GM23338 (cell line): ENCODE results near the gene PUDP. TPM values are rescaled to one million over a fixed set of nuclear protein-coding genes. Genes with fewer than 3 reads are reported as not detected.

Source experiments
- ATAC-seq: fragments of 200-7000 bp; cut with Tn5 transposase; 3 replicates; pipeline ENCODE4 v1.9.1; 2020
- DNase-seq: peaks from one replicate; pipeline ENCODE4 v3.0.0-alpha.2; 2015; ENCODE audit warnings: low spot score
- H2AFZ ChIP-seq: fragments of 200-600 bp; sonication (generic); 2 replicates; pipeline ENCODE4 v1.8.0; 2016; ENCODE audit warnings: antibody characterized with exemption, mild to moderate bottlenecking, moderate library complexity
- H3F3A ChIP-seq: fragments of 200-600 bp; sonication (generic); replicated peaks from 2 replicates; pipeline ENCODE4 v1.8.0; 2017; ENCODE audit warnings: antibody characterized with exemption, mixed run types, low read depth
- H3K27ac ChIP-seq: fragments of 200-600 bp; sonication (generic); 2 replicates; pipeline ENCODE4 v1.6.1; 2016; ENCODE audit warnings: low read depth
- H3K27me3 ChIP-seq: fragments of 200-600 bp; sonication (generic); 2 replicates; pipeline ENCODE4 v1.8.0; 2016; ENCODE audit warnings: mild to moderate bottlenecking, mixed run types, moderate library complexity; ENCODE audit not compliant: insufficient read depth
- H3K36me3 ChIP-seq: fragments of 200-600 bp; sonication (generic); 2 replicates; pipeline ENCODE4 v1.8.0; 2016; ENCODE audit warnings: mild to moderate bottlenecking; ENCODE audit not compliant: insufficient read depth
- H3K4me1 ChIP-seq: fragments of 200-600 bp; sonication (generic); 2 replicates; pipeline ENCODE4 v1.8.0; 2016; ENCODE audit warnings: mild to moderate bottlenecking, moderate library complexity; ENCODE audit not compliant: insufficient read depth
- H3K4me2 ChIP-seq: fragments of 200-600 bp; sonication (generic); 2 replicates; pipeline ENCODE4 v1.7.1; 2017; ENCODE audit warnings: mixed run types
- H3K4me3 ChIP-seq: fragments of 200-600 bp; sonication (generic); 2 replicates; pipeline ENCODE4 v1.6.1; 2016; ENCODE audit warnings: mixed run types
- H3K79me2 ChIP-seq: fragments of 200-600 bp; sonication (generic); replicated peaks from 2 replicates; pipeline ENCODE4 v1.8.0; 2017; ENCODE audit warnings: mild to moderate bottlenecking; ENCODE audit not compliant: insufficient read depth
- H3K9me2 ChIP-seq: fragments of 200-600 bp; sonication (generic); 2 replicates; pipeline ENCODE4 v1.8.0; 2017; ENCODE audit not compliant: insufficient read depth
- H4K20me1 ChIP-seq: fragments of 200-600 bp; sonication (generic); replicated peaks from 2 replicates; pipeline ENCODE4 v1.8.0; 2017; ENCODE audit warnings: mild to moderate bottlenecking; ENCODE audit not compliant: insufficient read depth
- H3K27ac Mint-ChIP-seq: 2 replicates; pipeline ENCODE4 v1.8.0; 2020; ENCODE audit warnings: inconsistent platforms, mild to moderate bottlenecking, moderate library complexity, mixed read lengths
- H3K27me3 Mint-ChIP-seq: 3 replicates; pipeline ENCODE4 v1.8.0; 2022; ENCODE audit warnings: low read depth, mild to moderate bottlenecking, moderate library complexity, mixed read lengths, inconsistent platforms; ENCODE audit not compliant: insufficient read depth, poor library complexity
- H3K36me3 Mint-ChIP-seq: 3 replicates; pipeline ENCODE4 v1.8.0; 2021; ENCODE audit warnings: low read depth, mild to moderate bottlenecking, inconsistent platforms, moderate library complexity, mixed read lengths
- H3K4me1 Mint-ChIP-seq: 3 replicates; pipeline ENCODE4 v1.8.0; 2020; ENCODE audit warnings: mild to moderate bottlenecking, inconsistent platforms, mixed read lengths
- H3K4me3 Mint-ChIP-seq: 3 replicates; pipeline ENCODE4 v1.8.0; 2021; ENCODE audit warnings: moderate library complexity, mild to moderate bottlenecking, inconsistent platforms, mixed read lengths
- H3K9me3 Mint-ChIP-seq: 3 replicates; pipeline ENCODE4 v1.8.0; 2020; ENCODE audit warnings: moderate library complexity, mild to moderate bottlenecking, inconsistent platforms, mixed read lengths
- CREB1 ChIP-seq: fragments of 250-450 bp; sonication (Bioruptor Pico); IDR thresholded peaks from 2 replicates; pipeline ENCODE4 v1.5.0; 2020; ENCODE audit warnings: low read depth, mild to moderate bottlenecking, moderate library complexity
- NANOG ChIP-seq: IDR thresholded peaks from 2 replicates; pipeline ENCODE4 v1.6.1; 2016; ENCODE audit warnings: antibody characterized with exemption, borderline replicate concordance
- STAT1 ChIP-seq: IDR thresholded peaks from one replicate; pipeline ENCODE4 v1.6.1; 2016; ENCODE audit warnings: antibody characterized with exemption; ENCODE audit not compliant: unreplicated experiment
- ZNF114 ChIP-seq: fragments of 250-450 bp; sonication (Bioruptor Pico); IDR thresholded peaks from 2 replicates; pipeline ENCODE4 v1.5.0; 2020; ENCODE audit warnings: mild to moderate bottlenecking, moderate library complexity
- ZNF331 ChIP-seq: fragments of 250-450 bp; sonication (Bioruptor Pico); IDR thresholded peaks from 2 replicates; pipeline ENCODE4 v1.5.0; 2020; ENCODE audit warnings: low read depth, mild to moderate bottlenecking, moderate library complexity
- polyA plus RNA-seq: library from polyadenylated mRNA; unstranded; fragments of >200 nt; fragmentation: Nextera tagmentation; extraction: Ambion mirVana; gene quantifications from 2 replicates; pipeline ENCODE4 v1.2.1, GENCODE V29; 2016
- total RNA-seq: library from RNA; depleted of rRNA; stranded (reverse); fragments of >200 nt; shearing (Covaris generic); gene quantifications from 2 replicates; pipeline ENCODE4 v1.2.3, GENCODE V29; 2014
- TF ChIP-seq, protein P1 (sequence below), 2 experiments: fragments of 200-600 bp in 1 of 2; sonication (generic) in 1 of 2; conservative IDR thresholded peaks; 2 replicates each; pipeline versions ENCODE4 v1.5.1 to v1.6.1; 2016 to 2017; ENCODE audit warnings: antibody characterized with exemption in 2 of 2, low read depth in 2 of 2, mild to moderate bottlenecking in 2 of 2, moderate library complexity in 1 of 2
- TF ChIP-seq, protein P2 (sequence below): IDR thresholded peaks from 2 replicates; pipeline ENCODE4 v1.6.1; 2016; ENCODE audit warnings: antibody characterized with exemption
- TF ChIP-seq, protein P3 (sequence below): fragments of 250-450 bp; sonication (Bioruptor Pico); IDR thresholded peaks from 2 replicates; pipeline ENCODE4 v1.5.0; 2020; ENCODE audit warnings: mild to moderate bottlenecking, moderate library complexity
- TF ChIP-seq, protein P4 (sequence below): IDR thresholded peaks from one replicate; pipeline ENCODE4 v1.6.1; 2018; ENCODE audit warnings: antibody characterized with exemption; ENCODE audit not compliant: unreplicated experiment

Gene PUDP
- total and polyA plus RNA-seq, 2 experiments from 2014 or later: 17.2 to 22.4 TPM

DNA sequence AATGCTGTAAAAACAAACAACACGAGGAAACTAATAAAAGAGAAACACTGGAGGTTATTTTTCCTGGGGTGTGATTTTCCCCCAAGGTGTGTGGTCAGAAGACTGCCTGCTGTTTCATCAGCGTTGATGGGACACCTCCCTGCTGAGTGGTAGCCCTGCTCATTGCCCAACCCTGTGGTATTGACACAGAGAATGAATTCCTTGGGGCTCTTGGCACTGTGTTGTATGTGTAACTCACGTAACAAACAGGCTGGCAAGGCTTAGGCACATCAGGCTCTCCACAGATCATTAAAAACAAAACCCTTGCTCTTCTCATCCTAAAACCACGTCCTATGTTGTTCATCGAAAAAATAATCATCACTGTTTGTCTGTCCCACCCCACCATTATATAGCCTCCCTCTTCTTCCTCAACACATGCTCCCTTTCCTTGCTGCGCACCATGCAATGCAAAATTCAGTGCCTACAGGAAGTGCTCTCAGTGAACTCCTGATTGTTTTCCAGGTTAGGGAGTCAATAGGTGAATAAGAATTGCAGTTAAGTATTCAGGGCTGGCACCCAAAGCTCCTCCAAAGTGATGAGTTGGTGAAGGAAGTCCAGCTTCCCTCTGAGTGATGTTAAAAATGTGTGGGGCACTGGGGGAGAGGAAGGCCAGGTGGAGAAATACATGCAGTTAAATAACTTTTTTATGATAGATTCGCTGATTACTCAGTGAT is 11.4 kb upstream of the PUDP start:
- H3K4me3 Mint-ChIP-seq: no peak overlapping the region
- TF ChIP-seq NANOG (no peak), ZNF114 (no peak), STAT1 (no peak), ZNF331 (no peak), CREB1 (no peak)
- TF ChIP-seq, protein P1, sequence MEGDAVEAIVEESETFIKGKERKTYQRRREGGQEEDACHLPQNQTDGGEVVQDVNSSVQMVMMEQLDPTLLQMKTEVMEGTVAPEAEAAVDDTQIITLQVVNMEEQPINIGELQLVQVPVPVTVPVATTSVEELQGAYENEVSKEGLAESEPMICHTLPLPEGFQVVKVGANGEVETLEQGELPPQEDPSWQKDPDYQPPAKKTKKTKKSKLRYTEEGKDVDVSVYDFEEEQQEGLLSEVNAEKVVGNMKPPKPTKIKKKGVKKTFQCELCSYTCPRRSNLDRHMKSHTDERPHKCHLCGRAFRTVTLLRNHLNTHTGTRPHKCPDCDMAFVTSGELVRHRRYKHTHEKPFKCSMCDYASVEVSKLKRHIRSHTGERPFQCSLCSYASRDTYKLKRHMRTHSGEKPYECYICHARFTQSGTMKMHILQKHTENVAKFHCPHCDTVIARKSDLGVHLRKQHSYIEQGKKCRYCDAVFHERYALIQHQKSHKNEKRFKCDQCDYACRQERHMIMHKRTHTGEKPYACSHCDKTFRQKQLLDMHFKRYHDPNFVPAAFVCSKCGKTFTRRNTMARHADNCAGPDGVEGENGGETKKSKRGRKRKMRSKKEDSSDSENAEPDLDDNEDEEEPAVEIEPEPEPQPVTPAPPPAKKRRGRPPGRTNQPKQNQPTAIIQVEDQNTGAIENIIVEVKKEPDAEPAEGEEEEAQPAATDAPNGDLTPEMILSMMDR (conservative IDR thresholded peaks at IDR 0.05; ENCODE audit: low read depth in 2 of 2): no peak
- TF ChIP-seq, protein P2, sequence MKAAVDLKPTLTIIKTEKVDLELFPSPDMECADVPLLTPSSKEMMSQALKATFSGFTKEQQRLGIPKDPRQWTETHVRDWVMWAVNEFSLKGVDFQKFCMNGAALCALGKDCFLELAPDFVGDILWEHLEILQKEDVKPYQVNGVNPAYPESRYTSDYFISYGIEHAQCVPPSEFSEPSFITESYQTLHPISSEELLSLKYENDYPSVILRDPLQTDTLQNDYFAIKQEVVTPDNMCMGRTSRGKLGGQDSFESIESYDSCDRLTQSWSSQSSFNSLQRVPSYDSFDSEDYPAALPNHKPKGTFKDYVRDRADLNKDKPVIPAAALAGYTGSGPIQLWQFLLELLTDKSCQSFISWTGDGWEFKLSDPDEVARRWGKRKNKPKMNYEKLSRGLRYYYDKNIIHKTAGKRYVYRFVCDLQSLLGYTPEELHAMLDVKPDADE: no peak
- TF ChIP-seq, protein P3, sequence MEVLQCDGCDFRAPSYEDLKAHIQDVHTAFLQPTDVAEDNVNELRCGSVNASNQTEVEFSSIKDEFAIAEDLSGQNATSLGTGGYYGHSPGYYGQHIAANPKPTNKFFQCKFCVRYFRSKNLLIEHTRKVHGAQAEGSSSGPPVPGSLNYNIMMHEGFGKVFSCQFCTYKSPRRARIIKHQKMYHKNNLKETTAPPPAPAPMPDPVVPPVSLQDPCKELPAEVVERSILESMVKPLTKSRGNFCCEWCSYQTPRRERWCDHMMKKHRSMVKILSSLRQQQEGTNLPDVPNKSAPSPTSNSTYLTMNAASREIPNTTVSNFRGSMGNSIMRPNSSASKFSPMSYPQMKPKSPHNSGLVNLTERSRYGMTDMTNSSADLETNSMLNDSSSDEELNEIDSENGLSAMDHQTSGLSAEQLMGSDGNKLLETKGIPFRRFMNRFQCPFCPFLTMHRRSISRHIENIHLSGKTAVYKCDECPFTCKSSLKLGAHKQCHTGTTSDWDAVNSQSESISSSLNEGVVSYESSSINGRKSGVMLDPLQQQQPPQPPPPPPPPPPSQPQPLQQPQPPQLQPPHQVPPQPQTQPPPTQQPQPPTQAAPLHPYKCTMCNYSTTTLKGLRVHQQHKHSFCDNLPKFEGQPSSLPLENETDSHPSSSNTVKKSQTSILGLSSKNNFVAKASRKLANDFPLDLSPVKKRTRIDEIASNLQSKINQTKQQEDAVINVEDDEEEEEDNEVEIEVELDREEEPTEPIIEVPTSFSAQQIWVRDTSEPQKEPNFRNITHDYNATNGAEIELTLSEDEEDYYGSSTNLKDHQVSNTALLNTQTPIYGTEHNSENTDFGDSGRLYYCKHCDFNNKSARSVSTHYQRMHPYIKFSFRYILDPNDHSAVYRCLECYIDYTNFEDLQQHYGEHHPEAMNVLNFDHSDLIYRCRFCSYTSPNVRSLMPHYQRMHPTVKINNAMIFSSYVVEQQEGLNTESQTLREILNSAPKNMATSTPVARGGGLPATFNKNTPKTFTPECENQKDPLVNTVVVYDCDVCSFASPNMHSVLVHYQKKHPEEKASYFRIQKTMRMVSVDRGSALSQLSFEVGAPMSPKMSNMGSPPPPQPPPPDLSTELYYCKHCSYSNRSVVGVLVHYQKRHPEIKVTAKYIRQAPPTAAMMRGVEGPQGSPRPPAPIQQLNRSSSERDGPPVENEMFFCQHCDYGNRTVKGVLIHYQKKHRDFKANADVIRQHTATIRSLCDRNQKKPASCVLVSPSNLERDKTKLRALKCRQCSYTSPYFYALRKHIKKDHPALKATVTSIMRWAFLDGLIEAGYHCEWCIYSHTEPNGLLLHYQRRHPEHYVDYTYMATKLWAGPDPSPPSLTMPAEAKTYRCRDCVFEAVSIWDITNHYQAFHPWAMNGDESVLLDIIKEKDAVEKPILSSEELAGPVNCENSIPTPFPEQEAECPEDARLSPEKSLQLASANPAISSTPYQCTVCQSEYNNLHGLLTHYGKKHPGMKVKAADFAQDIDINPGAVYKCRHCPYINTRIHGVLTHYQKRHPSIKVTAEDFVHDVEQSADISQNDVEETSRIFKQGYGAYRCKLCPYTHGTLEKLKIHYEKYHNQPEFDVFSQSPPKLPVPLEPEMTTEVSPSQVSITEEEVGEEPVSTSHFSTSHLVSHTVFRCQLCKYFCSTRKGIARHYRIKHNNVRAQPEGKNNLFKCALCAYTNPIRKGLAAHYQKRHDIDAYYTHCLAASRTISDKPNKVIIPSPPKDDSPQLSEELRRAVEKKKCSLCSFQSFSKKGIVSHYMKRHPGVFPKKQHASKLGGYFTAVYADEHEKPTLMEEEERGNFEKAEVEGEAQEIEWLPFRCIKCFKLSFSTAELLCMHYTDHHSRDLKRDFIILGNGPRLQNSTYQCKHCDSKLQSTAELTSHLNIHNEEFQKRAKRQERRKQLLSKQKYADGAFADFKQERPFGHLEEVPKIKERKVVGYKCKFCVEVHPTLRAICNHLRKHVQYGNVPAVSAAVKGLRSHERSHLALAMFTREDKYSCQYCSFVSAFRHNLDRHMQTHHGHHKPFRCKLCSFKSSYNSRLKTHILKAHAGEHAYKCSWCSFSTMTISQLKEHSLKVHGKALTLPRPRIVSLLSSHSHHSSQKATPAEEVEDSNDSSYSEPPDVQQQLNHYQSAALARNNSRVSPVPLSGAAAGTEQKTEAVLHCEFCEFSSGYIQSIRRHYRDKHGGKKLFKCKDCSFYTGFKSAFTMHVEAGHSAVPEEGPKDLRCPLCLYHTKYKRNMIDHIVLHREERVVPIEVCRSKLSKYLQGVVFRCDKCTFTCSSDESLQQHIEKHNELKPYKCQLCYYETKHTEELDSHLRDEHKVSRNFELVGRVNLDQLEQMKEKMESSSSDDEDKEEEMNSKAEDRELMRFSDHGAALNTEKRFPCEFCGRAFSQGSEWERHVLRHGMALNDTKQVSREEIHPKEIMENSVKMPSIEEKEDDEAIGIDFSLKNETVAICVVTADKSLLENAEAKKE (CRISPR knock-in tag): no peak
- TF ChIP-seq, protein P4, sequence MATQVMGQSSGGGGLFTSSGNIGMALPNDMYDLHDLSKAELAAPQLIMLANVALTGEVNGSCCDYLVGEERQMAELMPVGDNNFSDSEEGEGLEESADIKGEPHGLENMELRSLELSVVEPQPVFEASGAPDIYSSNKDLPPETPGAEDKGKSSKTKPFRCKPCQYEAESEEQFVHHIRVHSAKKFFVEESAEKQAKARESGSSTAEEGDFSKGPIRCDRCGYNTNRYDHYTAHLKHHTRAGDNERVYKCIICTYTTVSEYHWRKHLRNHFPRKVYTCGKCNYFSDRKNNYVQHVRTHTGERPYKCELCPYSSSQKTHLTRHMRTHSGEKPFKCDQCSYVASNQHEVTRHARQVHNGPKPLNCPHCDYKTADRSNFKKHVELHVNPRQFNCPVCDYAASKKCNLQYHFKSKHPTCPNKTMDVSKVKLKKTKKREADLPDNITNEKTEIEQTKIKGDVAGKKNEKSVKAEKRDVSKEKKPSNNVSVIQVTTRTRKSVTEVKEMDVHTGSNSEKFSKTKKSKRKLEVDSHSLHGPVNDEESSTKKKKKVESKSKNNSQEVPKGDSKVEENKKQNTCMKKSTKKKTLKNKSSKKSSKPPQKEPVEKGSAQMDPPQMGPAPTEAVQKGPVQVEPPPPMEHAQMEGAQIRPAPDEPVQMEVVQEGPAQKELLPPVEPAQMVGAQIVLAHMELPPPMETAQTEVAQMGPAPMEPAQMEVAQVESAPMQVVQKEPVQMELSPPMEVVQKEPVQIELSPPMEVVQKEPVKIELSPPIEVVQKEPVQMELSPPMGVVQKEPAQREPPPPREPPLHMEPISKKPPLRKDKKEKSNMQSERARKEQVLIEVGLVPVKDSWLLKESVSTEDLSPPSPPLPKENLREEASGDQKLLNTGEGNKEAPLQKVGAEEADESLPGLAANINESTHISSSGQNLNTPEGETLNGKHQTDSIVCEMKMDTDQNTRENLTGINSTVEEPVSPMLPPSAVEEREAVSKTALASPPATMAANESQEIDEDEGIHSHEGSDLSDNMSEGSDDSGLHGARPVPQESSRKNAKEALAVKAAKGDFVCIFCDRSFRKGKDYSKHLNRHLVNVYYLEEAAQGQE: no peak
- no peaks in the 10 kb centered on the region for H3K36me3 Mint-ChIP-seq
- H3K4me2 ChIP-seq: peak overlapping the region; percentile 60
- H3K9me2 ChIP-seq: no peaks in the 10 kb centered on the region
- no peaks in the 10 kb centered on the region for H3F3A ChIP-seq
- H2AFZ ChIP-seq: no peak overlapping the region
- ATAC-seq: no peak
- H3K79me2 ChIP-seq: no peaks in the 10 kb centered on the region
- H3K4me1 Mint-ChIP-seq: peaks cover 22% of the 10 kb centered on the region
- H3K9me3 Mint-ChIP-seq: no peaks in the 10 kb centered on the region
- no peaks in the 10 kb centered on the region for H3K27me3 ChIP-seq
- no peaks in the 10 kb centered on the region for H3K27me3 Mint-ChIP-seq
- no peaks in the 10 kb centered on the region for H3K36me3 ChIP-seq
- H4K20me1 ChIP-seq: no peaks in the 10 kb centered on the region
- H3K27ac ChIP-seq: no peak overlapping the region
- no peak overlapping the region for H3K27ac Mint-ChIP-seq
- DNase-seq: no peak
- H3K4me3 ChIP-seq: no peak overlapping the region
- H3K4me1 ChIP-seq: peaks cover 17% of the 10 kb centered on the region; the same call in 1 of the 2 replicates
